ENCODE measurements around the gene KRTAP5-5. TPM values are rescaled to one million over a fixed set of nuclear protein-coding genes. Genes with fewer than 3 reads are reported as not detected.
"Not testable (repeated sequence)": the region's sequence is repeated elsewhere in the genome, so short reads cannot be mapped to it uniquely, and the experiment has no call there.

Gene KRTAP5-5
- total RNA-seq, 2 donors from 2014 or later: not detected

DNA sequence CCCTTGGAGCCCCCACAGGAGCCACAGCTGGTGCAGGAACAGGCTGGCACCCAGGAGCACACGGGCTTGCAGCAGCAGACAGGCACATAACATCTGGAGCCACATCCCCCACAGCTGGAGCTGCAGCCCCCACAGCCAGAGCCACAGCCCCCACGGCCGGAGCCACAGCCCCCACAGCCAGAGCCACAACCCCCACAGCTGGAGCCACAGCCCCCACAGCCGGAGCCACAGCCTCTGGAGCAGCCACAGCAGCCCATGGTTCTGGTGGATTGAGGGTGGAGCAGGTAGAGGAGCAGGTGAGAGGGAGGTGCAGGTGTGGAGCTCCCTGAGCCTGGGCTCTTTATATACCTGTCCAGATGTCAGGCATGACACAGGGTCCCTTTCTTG, 31.6 kb upstream of the KRTAP5-5 start, which contains the start of gene KRTAP5-2:
Gene KRTAP5-2, minus strand, starts transcription at position 301 of the 387 bp plus-strand sequence. Its CDS starts 44 bp downstream, at position 257.
- Mint-ChIP-seq H3K36me3 (ENCODE audit: low read depth) (peaks cover 2% of the 10 kb centered on the region), H3K4me1 (peaks cover 9% of the 10 kb centered on the region), H3K27me3 (ENCODE audit: insufficient read depth) (peaks cover 39% of the 10 kb centered on the region), H3K9me3 (peaks cover 16% of the 10 kb centered on the region), H3K4me3 (no peak within 1 kb of the TSS), H3K27ac (no peak within 1 kb of the TSS)
- Histone ChIP-seq H3K9me3 (ENCODE audit: control insufficient read depth, low read length) (no peaks in the 10 kb centered on the region), H3K36me3 (ENCODE audit: control insufficient read depth, insufficient read depth, low read length) (no peaks in the 10 kb centered on the region), H3K27me3 (ENCODE audit: control insufficient read depth, insufficient read depth, low read length, poor library complexity, severe bottlenecking) (no peaks in the 10 kb centered on the region), H3K9ac (ENCODE audit: extremely low read depth, low read length, poor library complexity, severe bottlenecking) (no peak within 1 kb of the TSS), H3K4me3 (ENCODE audit: low read length) (no peak within 1 kb of the TSS), H3K27ac (ENCODE audit: low read depth, low read length) (no peak within 1 kb of the TSS), H3K4me1 (ENCODE audit: control insufficient read depth, insufficient read depth, low read length) (no peaks in the 10 kb centered on the region)
- 100% methylated on average over 1 of the region's 4 CpGs; no CpG with 5 or more reads in 1 of the 2 experiments for WGBS, 2 experiments (ENCODE audit: insufficient coverage in 1 of 2, insufficient read length in 1 of 2)
- TF ChIP-seq, protein P1, sequence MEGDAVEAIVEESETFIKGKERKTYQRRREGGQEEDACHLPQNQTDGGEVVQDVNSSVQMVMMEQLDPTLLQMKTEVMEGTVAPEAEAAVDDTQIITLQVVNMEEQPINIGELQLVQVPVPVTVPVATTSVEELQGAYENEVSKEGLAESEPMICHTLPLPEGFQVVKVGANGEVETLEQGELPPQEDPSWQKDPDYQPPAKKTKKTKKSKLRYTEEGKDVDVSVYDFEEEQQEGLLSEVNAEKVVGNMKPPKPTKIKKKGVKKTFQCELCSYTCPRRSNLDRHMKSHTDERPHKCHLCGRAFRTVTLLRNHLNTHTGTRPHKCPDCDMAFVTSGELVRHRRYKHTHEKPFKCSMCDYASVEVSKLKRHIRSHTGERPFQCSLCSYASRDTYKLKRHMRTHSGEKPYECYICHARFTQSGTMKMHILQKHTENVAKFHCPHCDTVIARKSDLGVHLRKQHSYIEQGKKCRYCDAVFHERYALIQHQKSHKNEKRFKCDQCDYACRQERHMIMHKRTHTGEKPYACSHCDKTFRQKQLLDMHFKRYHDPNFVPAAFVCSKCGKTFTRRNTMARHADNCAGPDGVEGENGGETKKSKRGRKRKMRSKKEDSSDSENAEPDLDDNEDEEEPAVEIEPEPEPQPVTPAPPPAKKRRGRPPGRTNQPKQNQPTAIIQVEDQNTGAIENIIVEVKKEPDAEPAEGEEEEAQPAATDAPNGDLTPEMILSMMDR (conservative IDR thresholded peaks at IDR 0.05): no peak
- no peak for DNase-seq

DNA sequence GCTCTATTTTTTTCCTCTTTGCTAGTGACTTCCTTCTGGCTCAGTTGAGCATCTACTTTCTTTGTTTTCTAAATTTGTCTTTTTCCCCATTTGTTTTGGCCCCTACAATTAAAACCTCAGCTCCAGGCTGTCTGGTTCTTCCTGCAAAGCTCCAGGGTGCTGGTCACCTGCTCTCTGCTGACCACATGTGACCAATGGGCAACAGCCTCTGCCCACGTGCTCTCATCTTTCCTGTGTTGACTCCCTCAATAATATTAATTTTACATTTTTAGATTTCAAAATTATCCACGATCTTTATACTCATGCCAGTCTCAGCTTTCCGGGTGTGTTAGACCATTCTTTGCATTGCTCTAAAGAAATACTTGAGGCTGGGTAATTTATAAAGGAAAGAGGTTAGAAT, 31.2 kb upstream of the KRTAP5-5 start:
- H3K27me3 ChIP-seq (ENCODE audit: control insufficient read depth, insufficient read depth, low read length, poor library complexity, severe bottlenecking); H3K27ac ChIP-seq (ENCODE audit: low read depth, low read length); H3K9me3 ChIP-seq (ENCODE audit: control insufficient read depth, low read length); H3K4me3 Mint-ChIP-seq; H3K9ac ChIP-seq (ENCODE audit: extremely low read depth, low read length, poor library complexity, severe bottlenecking); H3K36me3 Mint-ChIP-seq (ENCODE audit: low read depth); DNase-seq; H3K27ac Mint-ChIP-seq; H3K4me1 ChIP-seq (ENCODE audit: control insufficient read depth, insufficient read depth, low read length); H3K4me1 Mint-ChIP-seq; H3K4me3 ChIP-seq (ENCODE audit: low read length); H3K36me3 ChIP-seq (ENCODE audit: control insufficient read depth, insufficient read depth, low read length): not testable (repeated sequence)
- Mint-ChIP-seq H3K27me3 (ENCODE audit: insufficient read depth) (peaks cover 36% of the 10 kb centered on the region), H3K9me3 (peaks cover 16% of the 10 kb centered on the region)
- 91 to 100% methylated on average over 1 to 3 of the region's 3 CpGs for WGBS, 2 experiments (ENCODE audit: insufficient coverage in 1 of 2, insufficient read length in 1 of 2)

DNA sequence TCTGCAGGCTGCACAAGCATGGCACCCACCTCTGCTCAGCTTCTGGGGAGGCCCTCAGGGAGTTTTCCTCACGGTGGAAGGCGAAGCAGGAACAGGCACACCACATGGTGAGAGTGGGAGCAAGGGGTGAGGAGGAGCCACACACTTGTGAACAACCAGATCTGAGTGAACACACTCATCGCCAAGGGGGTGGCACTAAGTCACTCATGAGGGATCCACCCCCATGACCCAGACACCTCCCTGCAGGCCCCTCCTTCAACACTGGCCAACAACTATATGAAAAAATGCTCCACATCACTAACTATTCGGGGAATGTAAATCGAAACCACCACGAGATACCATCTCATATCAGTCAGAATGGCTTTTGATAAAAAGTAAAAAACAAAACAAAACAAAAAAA, 30.8 kb upstream of the KRTAP5-5 start:
- Histone ChIP-seq H3K9ac (ENCODE audit: extremely low read depth, low read length, poor library complexity, severe bottlenecking) (no peak overlapping the region), H3K36me3 (ENCODE audit: control insufficient read depth, insufficient read depth, low read length) (no peaks in the 10 kb centered on the region), H3K4me3 (ENCODE audit: low read length) (no peak overlapping the region), H3K4me1 (ENCODE audit: control insufficient read depth, insufficient read depth, low read length) (no peaks in the 10 kb centered on the region), H3K27me3 (ENCODE audit: control insufficient read depth, insufficient read depth, low read length, poor library complexity, severe bottlenecking) (no peaks in the 10 kb centered on the region), H3K9me3 (ENCODE audit: control insufficient read depth, low read length) (no peaks in the 10 kb centered on the region), H3K27ac (ENCODE audit: low read depth, low read length) (no peak overlapping the region)
- WGBS, 2 experiments (ENCODE audit: insufficient coverage in 1 of 2, insufficient read length in 1 of 2): 60 to 91% methylated on average over 1 to 6 of the region's 6 CpGs
- H3K9me3 Mint-ChIP-seq: peaks cover 16% of the 10 kb centered on the region
- TF ChIP-seq, protein P1 (conservative IDR thresholded peaks at IDR 0.05): no peak
- peaks cover 2% of the 10 kb centered on the region for H3K36me3 Mint-ChIP-seq (ENCODE audit: low read depth)
- no peak for DNase-seq
- H3K27ac Mint-ChIP-seq: no peak overlapping the region
- peaks cover 36% of the 10 kb centered on the region for H3K27me3 Mint-ChIP-seq (ENCODE audit: insufficient read depth)
- no peak overlapping the region for H3K4me3 Mint-ChIP-seq
- H3K4me1 Mint-ChIP-seq: peaks cover 9% of the 10 kb centered on the region

DNA sequence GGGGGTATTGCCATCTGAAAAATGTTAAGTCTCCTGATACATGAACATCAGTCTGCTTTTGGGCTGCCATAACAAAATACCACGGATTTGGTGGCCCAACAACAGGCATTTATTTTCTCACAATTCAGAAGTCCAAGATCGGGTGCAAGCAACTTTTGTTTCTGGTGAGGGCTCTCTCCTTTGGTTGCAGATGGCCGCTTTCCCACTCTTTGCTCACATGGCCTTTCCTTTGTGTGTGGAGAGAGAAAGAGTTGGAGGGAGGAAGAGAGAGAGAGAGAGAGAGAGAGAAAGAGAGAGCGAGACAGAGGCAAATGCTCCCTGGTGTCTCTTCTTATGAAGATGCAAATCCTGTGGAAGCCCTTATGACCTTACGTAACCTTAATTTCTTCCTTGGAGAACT, 28.9 kb upstream of the KRTAP5-5 start:
- H3K4me3 ChIP-seq (ENCODE audit: low read length): no peak overlapping the region
- H3K27me3 Mint-ChIP-seq (ENCODE audit: insufficient read depth): peaks cover 34% of the 10 kb centered on the region
- peaks cover 2% of the 10 kb centered on the region for H3K36me3 Mint-ChIP-seq (ENCODE audit: low read depth)
- no peaks in the 10 kb centered on the region for H3K36me3 ChIP-seq (ENCODE audit: control insufficient read depth, insufficient read depth, low read length)
- no peak overlapping the region for H3K27ac Mint-ChIP-seq
- DNase-seq: no peak
- peaks cover 9% of the 10 kb centered on the region for H3K4me1 Mint-ChIP-seq
- no peak overlapping the region for H3K27ac ChIP-seq (ENCODE audit: low read depth, low read length)
- H3K4me1 ChIP-seq (ENCODE audit: control insufficient read depth, insufficient read depth, low read length): no peaks in the 10 kb centered on the region
- no peaks in the 10 kb centered on the region for H3K9me3 ChIP-seq (ENCODE audit: control insufficient read depth, low read length)
- no peaks in the 10 kb centered on the region for H3K27me3 ChIP-seq (ENCODE audit: control insufficient read depth, insufficient read depth, low read length, poor library complexity, severe bottlenecking)
- peaks cover 16% of the 10 kb centered on the region for H3K9me3 Mint-ChIP-seq
- TF ChIP-seq, protein P1 (conservative IDR thresholded peaks at IDR 0.05): no peak
- H3K9ac ChIP-seq (ENCODE audit: extremely low read depth, low read length, poor library complexity, severe bottlenecking): no peak overlapping the region
- 66 to 90% methylated on average over 3 to 4 of the region's 5 CpGs for WGBS, 2 experiments (ENCODE audit: insufficient coverage in 1 of 2, insufficient read length in 1 of 2)
- no peak overlapping the region for H3K4me3 Mint-ChIP-seq

DNA sequence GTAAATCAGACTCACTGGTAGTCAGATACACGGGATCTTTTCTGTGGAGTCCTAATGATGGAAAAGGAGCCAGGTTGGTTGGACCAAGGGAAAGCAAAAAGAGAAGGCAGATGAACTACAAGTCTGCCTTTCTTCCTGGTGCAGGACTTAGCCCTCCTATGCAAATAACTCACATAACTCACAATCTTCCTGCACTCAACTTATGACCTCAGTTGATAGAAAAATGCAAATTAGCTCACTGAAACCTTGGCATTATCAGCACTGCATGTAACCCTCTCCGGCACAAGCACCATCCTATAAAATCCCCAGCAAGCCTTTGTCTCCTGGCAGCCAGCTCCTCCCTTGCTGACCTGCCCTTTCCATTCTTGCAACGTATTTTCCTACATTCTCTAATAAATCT, 27.9 kb upstream of the KRTAP5-5 start:
- not testable (repeated sequence) for H3K36me3 Mint-ChIP-seq (ENCODE audit: low read depth); H3K4me3 ChIP-seq (ENCODE audit: low read length); H3K9me3 ChIP-seq (ENCODE audit: control insufficient read depth, low read length); H3K27me3 ChIP-seq (ENCODE audit: control insufficient read depth, insufficient read depth, low read length, poor library complexity, severe bottlenecking); H3K4me1 ChIP-seq (ENCODE audit: control insufficient read depth, insufficient read depth, low read length); H3K9ac ChIP-seq (ENCODE audit: extremely low read depth, low read length, poor library complexity, severe bottlenecking); H3K27ac Mint-ChIP-seq; H3K4me1 Mint-ChIP-seq; H3K36me3 ChIP-seq (ENCODE audit: control insufficient read depth, insufficient read depth, low read length); DNase-seq; H3K4me3 Mint-ChIP-seq; H3K27ac ChIP-seq (ENCODE audit: low read depth, low read length)
- H3K27me3 Mint-ChIP-seq (ENCODE audit: insufficient read depth): peaks cover 30% of the 10 kb centered on the region
- H3K9me3 Mint-ChIP-seq: peaks cover 16% of the 10 kb centered on the region
- WGBS, 2 experiments (ENCODE audit: insufficient coverage in 1 of 2, insufficient read length in 1 of 2): 81 to 100% methylated on average over 1 to 2 of the region's 3 CpGs
